ENCODE data around the gene SNX5. TPM values are rescaled to one million over a fixed set of nuclear protein-coding genes. Genes with fewer than 3 reads are reported as not detected.

SNX5 gene
- total and polyA plus RNA-seq, 2 of the 8 experiments (the other 6 are each of a cell fraction or from before 2014, with no cell fraction given): 155 to 194 TPM

DNA sequence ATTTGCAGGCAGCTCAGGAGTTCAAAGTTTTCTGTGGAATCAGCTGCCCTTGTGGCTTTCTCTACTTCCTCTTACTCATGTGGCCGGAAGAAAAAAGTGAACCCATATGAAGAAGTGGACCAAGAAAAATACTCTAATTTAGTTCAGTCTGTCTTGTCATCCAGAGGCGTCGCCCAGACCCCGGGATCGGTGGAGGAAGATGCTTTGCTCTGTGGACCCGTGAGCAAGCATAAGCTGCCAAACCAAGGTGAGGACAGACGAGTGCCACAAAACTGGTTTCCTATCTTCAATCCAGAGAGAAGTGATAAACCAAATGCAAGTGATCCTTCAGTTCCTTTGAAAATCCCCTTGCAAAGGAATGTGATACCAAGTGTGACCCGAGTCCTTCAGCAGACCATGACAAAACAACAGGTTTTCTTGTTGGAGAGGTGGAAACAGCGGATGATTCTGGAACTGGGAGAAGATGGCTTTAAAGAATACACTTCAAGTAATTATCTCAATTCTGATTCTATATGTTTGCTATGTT, 1.4 kb upstream of the SNX5 start (continued):
- TF ChIP-seq, protein P1, sequence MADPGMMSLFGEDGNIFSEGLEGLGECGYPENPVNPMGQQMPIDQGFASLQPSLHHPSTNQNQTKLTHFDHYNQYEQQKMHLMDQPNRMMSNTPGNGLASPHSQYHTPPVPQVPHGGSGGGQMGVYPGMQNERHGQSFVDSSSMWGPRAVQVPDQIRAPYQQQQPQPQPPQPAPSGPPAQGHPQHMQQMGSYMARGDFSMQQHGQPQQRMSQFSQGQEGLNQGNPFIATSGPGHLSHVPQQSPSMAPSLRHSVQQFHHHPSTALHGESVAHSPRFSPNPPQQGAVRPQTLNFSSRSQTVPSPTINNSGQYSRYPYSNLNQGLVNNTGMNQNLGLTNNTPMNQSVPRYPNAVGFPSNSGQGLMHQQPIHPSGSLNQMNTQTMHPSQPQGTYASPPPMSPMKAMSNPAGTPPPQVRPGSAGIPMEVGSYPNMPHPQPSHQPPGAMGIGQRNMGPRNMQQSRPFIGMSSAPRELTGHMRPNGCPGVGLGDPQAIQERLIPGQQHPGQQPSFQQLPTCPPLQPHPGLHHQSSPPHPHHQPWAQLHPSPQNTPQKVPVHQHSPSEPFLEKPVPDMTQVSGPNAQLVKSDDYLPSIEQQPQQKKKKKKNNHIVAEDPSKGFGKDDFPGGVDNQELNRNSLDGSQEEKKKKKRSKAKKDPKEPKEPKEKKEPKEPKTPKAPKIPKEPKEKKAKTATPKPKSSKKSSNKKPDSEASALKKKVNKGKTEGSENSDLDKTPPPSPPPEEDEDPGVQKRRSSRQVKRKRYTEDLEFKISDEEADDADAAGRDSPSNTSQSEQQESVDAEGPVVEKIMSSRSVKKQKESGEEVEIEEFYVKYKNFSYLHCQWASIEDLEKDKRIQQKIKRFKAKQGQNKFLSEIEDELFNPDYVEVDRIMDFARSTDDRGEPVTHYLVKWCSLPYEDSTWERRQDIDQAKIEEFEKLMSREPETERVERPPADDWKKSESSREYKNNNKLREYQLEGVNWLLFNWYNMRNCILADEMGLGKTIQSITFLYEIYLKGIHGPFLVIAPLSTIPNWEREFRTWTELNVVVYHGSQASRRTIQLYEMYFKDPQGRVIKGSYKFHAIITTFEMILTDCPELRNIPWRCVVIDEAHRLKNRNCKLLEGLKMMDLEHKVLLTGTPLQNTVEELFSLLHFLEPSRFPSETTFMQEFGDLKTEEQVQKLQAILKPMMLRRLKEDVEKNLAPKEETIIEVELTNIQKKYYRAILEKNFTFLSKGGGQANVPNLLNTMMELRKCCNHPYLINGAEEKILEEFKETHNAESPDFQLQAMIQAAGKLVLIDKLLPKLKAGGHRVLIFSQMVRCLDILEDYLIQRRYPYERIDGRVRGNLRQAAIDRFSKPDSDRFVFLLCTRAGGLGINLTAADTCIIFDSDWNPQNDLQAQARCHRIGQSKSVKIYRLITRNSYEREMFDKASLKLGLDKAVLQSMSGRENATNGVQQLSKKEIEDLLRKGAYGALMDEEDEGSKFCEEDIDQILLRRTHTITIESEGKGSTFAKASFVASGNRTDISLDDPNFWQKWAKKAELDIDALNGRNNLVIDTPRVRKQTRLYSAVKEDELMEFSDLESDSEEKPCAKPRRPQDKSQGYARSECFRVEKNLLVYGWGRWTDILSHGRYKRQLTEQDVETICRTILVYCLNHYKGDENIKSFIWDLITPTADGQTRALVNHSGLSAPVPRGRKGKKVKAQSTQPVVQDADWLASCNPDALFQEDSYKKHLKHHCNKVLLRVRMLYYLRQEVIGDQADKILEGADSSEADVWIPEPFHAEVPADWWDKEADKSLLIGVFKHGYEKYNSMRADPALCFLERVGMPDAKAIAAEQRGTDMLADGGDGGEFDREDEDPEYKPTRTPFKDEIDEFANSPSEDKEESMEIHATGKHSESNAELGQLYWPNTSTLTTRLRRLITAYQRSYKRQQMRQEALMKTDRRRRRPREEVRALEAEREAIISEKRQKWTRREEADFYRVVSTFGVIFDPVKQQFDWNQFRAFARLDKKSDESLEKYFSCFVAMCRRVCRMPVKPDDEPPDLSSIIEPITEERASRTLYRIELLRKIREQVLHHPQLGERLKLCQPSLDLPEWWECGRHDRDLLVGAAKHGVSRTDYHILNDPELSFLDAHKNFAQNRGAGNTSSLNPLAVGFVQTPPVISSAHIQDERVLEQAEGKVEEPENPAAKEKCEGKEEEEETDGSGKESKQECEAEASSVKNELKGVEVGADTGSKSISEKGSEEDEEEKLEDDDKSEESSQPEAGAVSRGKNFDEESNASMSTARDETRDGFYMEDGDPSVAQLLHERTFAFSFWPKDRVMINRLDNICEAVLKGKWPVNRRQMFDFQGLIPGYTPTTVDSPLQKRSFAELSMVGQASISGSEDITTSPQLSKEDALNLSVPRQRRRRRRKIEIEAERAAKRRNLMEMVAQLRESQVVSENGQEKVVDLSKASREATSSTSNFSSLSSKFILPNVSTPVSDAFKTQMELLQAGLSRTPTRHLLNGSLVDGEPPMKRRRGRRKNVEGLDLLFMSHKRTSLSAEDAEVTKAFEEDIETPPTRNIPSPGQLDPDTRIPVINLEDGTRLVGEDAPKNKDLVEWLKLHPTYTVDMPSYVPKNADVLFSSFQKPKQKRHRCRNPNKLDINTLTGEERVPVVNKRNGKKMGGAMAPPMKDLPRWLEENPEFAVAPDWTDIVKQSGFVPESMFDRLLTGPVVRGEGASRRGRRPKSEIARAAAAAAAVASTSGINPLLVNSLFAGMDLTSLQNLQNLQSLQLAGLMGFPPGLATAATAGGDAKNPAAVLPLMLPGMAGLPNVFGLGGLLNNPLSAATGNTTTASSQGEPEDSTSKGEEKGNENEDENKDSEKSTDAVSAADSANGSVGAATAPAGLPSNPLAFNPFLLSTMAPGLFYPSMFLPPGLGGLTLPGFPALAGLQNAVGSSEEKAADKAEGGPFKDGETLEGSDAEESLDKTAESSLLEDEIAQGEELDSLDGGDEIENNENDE (IDR thresholded peaks at IDR 0.05; ENCODE audit: insufficient replicate concordance, low read length): no peak
- TF ChIP-seq SAP30 (IDR thresholded peaks at IDR 0.05; ENCODE audit: insufficient read depth, insufficient replicate concordance, low read length): peak; percentile 14
- peak; percentile 50; the same call in 1 of the 2 replicates for TF ChIP-seq POLR2AphosphoS5 (IDR thresholded peaks at IDR 0.05; ENCODE audit: low read depth, low read length)
